Ovary (tissue), 9 donors: ENCODE measurements around the gene AP1S2. TPM values are rescaled to one million over a fixed set of nuclear protein-coding genes. Genes with fewer than 3 reads are reported as not detected.

ENCODE experiments used
- DNase-seq, 5 donors: peaks; one replicate each; pipeline ENCODE4 v3.0.0-alpha.2; 2019 to 2020
- H3K27ac ChIP-seq, 2 donors: fragments of 200-600 bp; one replicate each; pipeline versions ENCODE4 v1.5.1 to v1.8.0; 2019 to 2022
- H3K27me3 ChIP-seq: fragments of 200-600 bp; one replicate; pipeline ENCODE4 v1.8.0; 2022
- H3K36me3 ChIP-seq: fragments of 200-600 bp; sonication (generic); one replicate; pipeline ENCODE4 v1.5.1; 2019
- H3K4me1 ChIP-seq: one replicate; pipeline ENCODE4 v1.8.1; 2013; ENCODE audit warnings: mild to moderate bottlenecking, moderate library complexity; ENCODE audit not compliant: insufficient read depth
- H3K4me3 ChIP-seq: fragments of 200-600 bp; sonication (generic); one replicate; pipeline ENCODE4 v1.5.1; 2017
- H3K9me3 ChIP-seq, 2 donors: fragments of 200-600 bp in 1 of 2; sonication (generic) in 1 of 2; one replicate each; pipeline versions ENCODE4 v1.5.1 to v1.8.1; 2013 to 2019; ENCODE audit warnings: mild to moderate bottlenecking in 1 of 2, moderate library complexity in 1 of 2
- CTCF ChIP-seq, 3 donors: fragments of 450-650 bp in 2 of 3; fragments of 200-600 bp in 1 of 3; IDR thresholded peaks; one replicate each; pipeline versions ENCODE4 v1.5.1 to v1.8.0; 2016 to 2022; ENCODE audit warnings: antibody characterized with exemption in 3 of 3, mild to moderate bottlenecking in 1 of 3
- EP300 ChIP-seq: sonication (generic); formaldehyde crosslinking; IDR thresholded peaks from one replicate; pipeline ENCODE4 v1.6.1; 2017; ENCODE audit warnings: antibody characterized with exemption
- POLR2A ChIP-seq: fragments of 450-650 bp; IDR thresholded peaks from one replicate; pipeline ENCODE4 v1.6.1; 2017; ENCODE audit warnings: antibody characterized with exemption, mild to moderate bottlenecking, moderate library complexity
- WGBS, 3 donors: extraction: QIAGEN DNeasy Blood & Tissue Kit in 1 of 3; methylation state at CpG; one replicate each; pipeline versions ENCODE4 v1.1.5 to v1.1.7; 2013 to 2017; 5-methylcytosine and 5-hydroxymethylcytosine counted together
- intact Hi-C, 4 donors: fragments of 100-400 bp; cut with DNase I; formaldehyde crosslinking; loops; one replicate each; pipeline versions ENCODE4 v1.11.0 to v1.15.1; 2022 to 2023
- polyA plus RNA-seq, 2 donors: library from polyadenylated mRNA; stranded (reverse); fragments of 200-250 nt in 1 of 2; fragments of 350-450 nt in 1 of 2; fragmentation: Illumina TruSeq in 1 of 2; extraction: RNeasy Lipid Tissue Mini Kit (QIAGEN cat#74804) in 1 of 2; gene quantifications; one replicate each; pipeline ENCODE4 v1.2.3, GENCODE V29; 2013 to 2014
- total RNA-seq, 7 donors: library from RNA; depleted of rRNA in 2 of 7; stranded (reverse); fragments of >200 nt in 2 of 7; fragmentation: NEBNext Ultra II Directional in 3 of 7; extraction: Animal tissue kit (Norgen Biotek cat#: 25700) in 3 of 7; gene quantifications; one replicate each; pipeline versions ENCODE4 v1.1.0 to v1.2.4, GENCODE V29; 2016 to 2023
- donor health status: DM: no; HTN: no; CAD: no; lungs with moderate emphysema.
- donor health status: DM: no; HTN: no; CAD: no.
- donor health status: Bipolar disorder and iron deficiency.
- donor health status: DM: yes; HTN: yes; CAD: no.
- donor health status: DM: no; HTN: no; CAD: no.
- donor health status: DM: yes; HTN: yes; CAD: no.

AP1S2 gene
- total and polyA plus RNA-seq, 9 donors = 13.0 to 33.1 (median 16.6) TPM

GRCh38 chrX:15853586-15854079 lies 980 bp downstream of the AP1S2 start:
- no peak overlapping the region for H3K27ac ChIP-seq
- no peak for DNase-seq
- WGBS, 3 donors = 23 to 24% (median 24%) methylated on average over 14 of the region's 14 CpGs
- peak overlapping the region; percentile 65 for H3K4me3 ChIP-seq
- no peaks in the 10 kb centered on the region for H3K9me3 ChIP-seq
- intact Hi-C loops = loop anchor here in 1 of 4 donors (5.0 kb wide), 1 partner anchor 176 kb away; no protein-coding TSS in a partner anchor
- H3K36me3 ChIP-seq = no peaks in the 10 kb centered on the region
- H3K27me3 ChIP-seq = no peaks in the 10 kb centered on the region
- H3K4me1 ChIP-seq = peaks cover 2% of the 10 kb centered on the region
- TF ChIP-seq POLR2A (no peak), EP300 (no peak), CTCF (IDR thresholded peaks at IDR 0.05) (no peak)

- Histone ChIP-seq H3K27ac (no peak overlapping the region), H3K9me3 (no peaks in the 10 kb centered on the region), H3K36me3 (no peaks in the 10 kb centered on the region), H3K4me3 (no peak overlapping the region), H3K27me3 (no peaks in the 10 kb centered on the region), H3K4me1 (no peaks in the 10 kb centered on the region)
- 57 to 61% (median 58%) methylated on average over 5 of the region's 5 CpGs for WGBS, 3 donors
- DNase-seq = no peak
- intact Hi-C loops = no loop called here
- no peak for TF ChIP-seq POLR2A
- no peak for TF ChIP-seq EP300
- no peak for TF ChIP-seq CTCF (IDR thresholded peaks at IDR 0.05)
Observed at GRCh38 chrX:15849555-15849954, 5.1 kb downstream of the AP1S2 start.

- intact Hi-C loops = no loop called here
- H3K27ac ChIP-seq = no peak overlapping the region
- WGBS, 3 donors = 84 to 89% (median 89%) methylated on average over 1 of the region's 1 CpG
- no peaks in the 10 kb centered on the region for H3K4me1 ChIP-seq
- TF ChIP-seq CTCF (IDR thresholded peaks at IDR 0.05) = no peak
- no peak for TF ChIP-seq POLR2A
- no peak for TF ChIP-seq EP300
- DNase-seq = no peak
- no peaks in the 10 kb centered on the region for H3K27me3 ChIP-seq
- H3K9me3 ChIP-seq = no peaks in the 10 kb centered on the region
- H3K4me3 ChIP-seq = no peak overlapping the region
- no peaks in the 10 kb centered on the region for H3K36me3 ChIP-seq
Observed at GRCh38 chrX:15848576-15848975, 6.0 kb downstream of the AP1S2 start.

GRCh38 chrX:15843960-15844359 lies 10.7 kb downstream of the AP1S2 start:
- intact Hi-C loops = no loop called here
- TF ChIP-seq POLR2A = no peak
- TF ChIP-seq CTCF (IDR thresholded peaks at IDR 0.05) = no peak
- no peak for TF ChIP-seq EP300
- no peaks in the 10 kb centered on the region for H3K36me3 ChIP-seq

More at GRCh38 chrX:15843960-15844359, 10.7 kb downstream of the AP1S2 start:
- no peaks in the 10 kb centered on the region for H3K27me3 ChIP-seq
- H3K4me3 ChIP-seq = no peak overlapping the region
- no peak overlapping the region for H3K27ac ChIP-seq
- no peaks in the 10 kb centered on the region for H3K9me3 ChIP-seq
- no peaks in the 10 kb centered on the region for H3K4me1 ChIP-seq
- no peak for DNase-seq
